ENCODE results near the gene GPANK1.

GPANK1 gene

DNA sequence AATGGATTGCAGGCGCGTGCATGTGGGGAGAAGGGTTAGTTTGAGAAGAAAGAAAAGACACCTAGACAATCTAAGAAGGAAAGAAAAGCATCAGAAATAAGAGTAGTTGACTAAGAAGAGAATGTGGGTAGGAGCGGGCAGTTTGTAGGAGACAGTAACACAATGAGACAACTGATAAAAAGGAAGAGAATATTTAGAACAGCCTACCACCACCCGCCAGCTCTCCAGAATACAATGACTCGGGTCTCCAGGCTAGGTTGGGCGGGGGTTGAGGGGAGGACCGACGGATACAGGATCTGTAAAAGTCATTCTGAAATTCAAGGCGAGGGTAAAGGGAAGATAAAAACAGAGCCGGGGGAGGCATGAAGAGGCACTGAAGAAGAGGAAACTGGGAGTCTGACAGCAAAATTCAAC is 37.6 kb upstream of the GPANK1 start:
- Histone ChIP-seq H3K4me3 (ENCODE audit: low read length) (peak overlapping the region; percentile 93), H3K27me3 (ENCODE audit: insufficient read depth, low read length) (no peaks in the 10 kb centered on the region), H3K4me1 (ENCODE audit: insufficient read depth, low read length) (peaks cover 9% of the 10 kb centered on the region), H2AFZ (ENCODE audit: low read depth, low read length) (peak overlapping the region; percentile 87), H3K36me3 (ENCODE audit: insufficient read depth, low read length) (peaks cover 22% of the 10 kb centered on the region), H3K9me3 (ENCODE audit: low read length) (no peaks in the 10 kb centered on the region)

DNA sequence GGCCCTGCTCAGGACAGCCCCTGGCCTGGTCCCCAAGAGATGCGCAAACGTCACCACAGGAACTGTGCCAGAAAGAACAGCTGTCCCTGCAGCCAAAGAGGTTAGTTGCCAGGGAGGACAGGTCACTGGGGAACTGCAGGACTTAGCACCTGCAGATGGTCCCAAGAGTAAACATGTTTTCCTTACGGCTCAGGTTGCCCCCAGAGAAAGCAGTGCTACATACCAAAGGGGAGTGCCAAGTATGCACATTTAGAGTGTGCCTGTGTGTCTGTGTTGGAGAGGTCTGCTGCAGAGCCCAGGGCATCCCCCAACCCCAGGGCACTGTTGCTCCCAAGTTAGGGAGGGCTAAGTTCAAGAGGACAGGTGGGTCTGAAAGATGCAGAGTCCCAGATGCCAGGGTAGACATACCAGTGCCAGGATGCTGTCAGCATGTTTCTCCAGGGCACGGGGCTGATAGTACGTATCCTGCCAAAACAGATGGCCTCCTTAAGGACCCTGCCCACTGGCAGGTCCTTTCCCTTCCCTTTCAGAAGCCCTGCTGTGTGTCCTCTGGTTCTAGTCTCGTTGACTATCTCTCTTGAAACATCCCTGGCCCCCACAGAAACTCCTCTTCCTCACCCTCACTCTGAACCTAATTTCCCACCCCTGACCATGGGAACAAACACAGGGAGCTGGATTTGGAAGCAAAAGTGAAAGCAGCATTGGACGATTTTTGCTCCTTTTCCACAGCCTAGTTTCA is 37.0 kb upstream of the GPANK1 start:
- no peak overlapping the region for H2AFZ ChIP-seq (ENCODE audit: low read depth, low read length)
- no peaks in the 10 kb centered on the region for H3K27me3 ChIP-seq (ENCODE audit: insufficient read depth, low read length)
- H3K9me3 ChIP-seq (ENCODE audit: low read length), result no peaks in the 10 kb centered on the region
- peak overlapping the region; percentile 93 for H3K4me3 ChIP-seq (ENCODE audit: low read length)
- H3K4me1 ChIP-seq (ENCODE audit: insufficient read depth, low read length), result peaks cover 9% of the 10 kb centered on the region
- peaks cover 26% of the 10 kb centered on the region for H3K36me3 ChIP-seq (ENCODE audit: insufficient read depth, low read length)

DNA sequence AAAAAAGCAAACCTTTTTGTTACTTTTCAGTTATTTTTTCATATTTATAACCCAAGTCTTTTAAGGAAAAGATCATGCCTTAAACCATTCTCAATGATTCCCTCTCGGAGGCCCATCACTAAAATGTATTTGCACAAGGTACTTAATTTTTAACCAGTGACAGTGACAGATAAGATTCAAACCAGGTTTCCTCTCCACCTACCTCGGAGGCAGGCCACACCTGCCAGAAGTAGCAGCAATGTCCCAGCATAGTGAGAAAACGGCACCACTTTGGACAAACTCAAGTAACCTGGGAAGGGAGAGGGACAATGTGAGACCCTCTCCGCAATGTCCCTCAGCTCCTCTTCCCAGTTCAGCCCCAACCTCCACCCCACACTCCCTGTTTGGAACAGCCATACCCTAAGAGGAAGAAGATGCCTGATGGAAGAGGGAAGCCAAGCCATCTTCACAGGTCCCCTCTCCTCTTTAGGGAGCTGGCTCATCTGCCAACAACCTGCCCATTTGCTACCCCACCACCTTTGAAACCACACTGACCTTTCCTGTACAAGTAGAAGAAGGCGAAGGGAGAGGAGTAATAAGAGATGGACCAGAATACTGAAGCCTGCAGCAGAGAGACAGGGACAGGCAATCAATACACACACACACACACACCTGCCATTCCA is 36.1 kb upstream of the GPANK1 start:
- H3K36me3 ChIP-seq (ENCODE audit: insufficient read depth, low read length), result peaks cover 32% of the 10 kb centered on the region
- peaks cover 9% of the 10 kb centered on the region for H3K4me1 ChIP-seq (ENCODE audit: insufficient read depth, low read length)
- H3K4me3 ChIP-seq (ENCODE audit: low read length), result no peak overlapping the region
- H2AFZ ChIP-seq (ENCODE audit: low read depth, low read length), result no peak overlapping the region
- H3K9me3 ChIP-seq (ENCODE audit: low read length), result no peaks in the 10 kb centered on the region
- no peaks in the 10 kb centered on the region for H3K27me3 ChIP-seq (ENCODE audit: insufficient read depth, low read length)

DNA sequence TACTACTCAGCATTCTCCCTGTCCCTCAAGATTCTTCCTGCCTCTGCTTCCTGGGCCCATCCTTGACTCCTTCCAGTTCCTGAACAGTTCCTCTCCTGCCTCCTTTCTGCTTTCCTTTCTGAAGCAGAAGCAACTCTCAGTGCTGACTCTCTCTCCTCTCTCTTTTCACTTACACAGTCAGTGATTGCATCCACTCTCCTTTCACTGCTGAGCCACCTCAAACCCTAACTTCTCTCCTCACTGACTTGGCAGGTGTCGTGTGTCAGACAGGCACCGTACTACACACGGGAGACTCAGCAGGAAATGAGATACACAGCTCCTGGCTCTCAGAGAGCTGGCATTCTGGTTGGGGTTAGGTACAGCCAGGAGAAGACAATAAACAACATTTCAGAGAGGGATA is 32.8 kb upstream of the GPANK1 start:
- peaks cover 56% of the 10 kb centered on the region for H3K36me3 ChIP-seq (ENCODE audit: insufficient read depth, low read length)
- H3K27me3 ChIP-seq (ENCODE audit: insufficient read depth, low read length), result no peaks in the 10 kb centered on the region
- H3K4me3 ChIP-seq (ENCODE audit: low read length), result no peak overlapping the region
- no peaks in the 10 kb centered on the region for H3K9me3 ChIP-seq (ENCODE audit: low read length)
- H3K4me1 ChIP-seq (ENCODE audit: insufficient read depth, low read length), result peaks cover 9% of the 10 kb centered on the region
- H2AFZ ChIP-seq (ENCODE audit: low read depth, low read length), result no peak overlapping the region

DNA sequence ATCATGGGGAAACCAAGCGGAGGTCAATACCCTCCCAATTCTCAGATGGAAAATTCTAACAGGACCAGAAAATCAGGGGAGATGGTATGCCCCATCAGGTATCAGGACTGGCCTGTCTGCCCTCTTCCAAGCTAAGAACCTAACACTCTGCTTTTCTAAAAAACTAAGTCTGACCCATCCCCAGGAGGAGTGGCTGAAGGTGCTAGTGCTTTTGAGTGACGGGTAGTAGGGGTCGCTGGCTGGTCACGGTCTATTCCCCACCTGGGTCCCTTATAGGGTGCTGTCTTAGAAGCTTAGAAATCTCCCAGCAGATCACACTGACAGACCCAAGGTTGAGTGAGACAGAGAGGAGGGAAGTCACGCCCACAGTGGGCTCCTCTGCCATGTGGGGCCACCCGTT is 28.7 kb upstream of the GPANK1 start:
- no peak overlapping the region for H3K4me3 ChIP-seq (ENCODE audit: low read length)
- H3K9me3 ChIP-seq (ENCODE audit: low read length), result no peaks in the 10 kb centered on the region
- no peaks in the 10 kb centered on the region for H3K4me1 ChIP-seq (ENCODE audit: insufficient read depth, low read length)
- no peaks in the 10 kb centered on the region for H3K27me3 ChIP-seq (ENCODE audit: insufficient read depth, low read length)
- H2AFZ ChIP-seq (ENCODE audit: low read depth, low read length), result no peak overlapping the region
- peaks cover 79% of the 10 kb centered on the region for H3K36me3 ChIP-seq (ENCODE audit: insufficient read depth, low read length)

DNA sequence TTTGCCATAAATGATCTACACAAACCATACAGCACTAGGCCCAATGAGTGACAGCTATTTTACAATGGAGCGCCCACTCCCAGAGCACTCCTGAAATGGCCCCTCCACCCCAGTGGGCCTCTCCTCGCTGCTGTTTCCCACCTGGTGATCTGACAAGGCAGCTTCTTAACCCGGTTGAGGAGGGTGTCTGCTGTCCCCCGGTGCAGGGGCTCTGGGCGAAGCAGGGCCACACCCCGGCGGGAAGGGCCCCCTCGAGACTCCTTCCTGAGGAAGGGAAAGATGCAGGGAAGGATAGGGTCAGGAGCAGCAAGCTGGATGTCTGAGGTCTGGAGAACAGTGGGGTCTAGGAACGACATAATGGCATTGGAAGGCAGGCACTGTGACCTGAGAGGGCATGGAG is 28.1 kb upstream of the GPANK1 start:
- H3K4me3 ChIP-seq (ENCODE audit: low read length), result no peak overlapping the region
- H3K36me3 ChIP-seq (ENCODE audit: insufficient read depth, low read length), result peaks cover 82% of the 10 kb centered on the region
- H3K27me3 ChIP-seq (ENCODE audit: insufficient read depth, low read length), result no peaks in the 10 kb centered on the region
- no peaks in the 10 kb centered on the region for H3K9me3 ChIP-seq (ENCODE audit: low read length)
- H3K4me1 ChIP-seq (ENCODE audit: insufficient read depth, low read length), result no peaks in the 10 kb centered on the region
- no peak overlapping the region for H2AFZ ChIP-seq (ENCODE audit: low read depth, low read length)

DNA sequence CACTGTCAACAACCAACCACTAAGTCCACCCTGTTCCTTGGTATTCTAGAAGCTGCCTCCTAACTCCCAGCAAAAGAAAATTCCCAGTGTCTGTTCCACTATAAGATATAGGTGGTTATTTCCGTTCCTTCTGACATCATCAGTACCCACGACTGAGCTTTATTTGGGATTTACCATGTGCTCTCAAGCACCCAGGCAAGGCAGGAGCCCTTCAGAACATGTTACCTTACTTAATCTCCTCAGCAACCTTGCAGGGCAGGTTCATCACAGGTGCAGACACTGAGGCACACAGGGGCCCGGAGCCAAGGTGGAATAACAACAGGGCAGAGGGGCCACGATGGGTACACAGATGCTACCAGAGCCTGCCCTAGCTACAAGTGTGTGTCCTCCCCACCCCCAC is 27.6 kb upstream of the GPANK1 start:
- no peaks in the 10 kb centered on the region for H3K4me1 ChIP-seq (ENCODE audit: insufficient read depth, low read length)
- no peak overlapping the region for H2AFZ ChIP-seq (ENCODE audit: low read depth, low read length)
- H3K27me3 ChIP-seq (ENCODE audit: insufficient read depth, low read length), result no peaks in the 10 kb centered on the region
- H3K9me3 ChIP-seq (ENCODE audit: low read length), result no peaks in the 10 kb centered on the region
- peaks cover 82% of the 10 kb centered on the region for H3K36me3 ChIP-seq (ENCODE audit: insufficient read depth, low read length)
- H3K4me3 ChIP-seq (ENCODE audit: low read length), result no peak overlapping the region

DNA sequence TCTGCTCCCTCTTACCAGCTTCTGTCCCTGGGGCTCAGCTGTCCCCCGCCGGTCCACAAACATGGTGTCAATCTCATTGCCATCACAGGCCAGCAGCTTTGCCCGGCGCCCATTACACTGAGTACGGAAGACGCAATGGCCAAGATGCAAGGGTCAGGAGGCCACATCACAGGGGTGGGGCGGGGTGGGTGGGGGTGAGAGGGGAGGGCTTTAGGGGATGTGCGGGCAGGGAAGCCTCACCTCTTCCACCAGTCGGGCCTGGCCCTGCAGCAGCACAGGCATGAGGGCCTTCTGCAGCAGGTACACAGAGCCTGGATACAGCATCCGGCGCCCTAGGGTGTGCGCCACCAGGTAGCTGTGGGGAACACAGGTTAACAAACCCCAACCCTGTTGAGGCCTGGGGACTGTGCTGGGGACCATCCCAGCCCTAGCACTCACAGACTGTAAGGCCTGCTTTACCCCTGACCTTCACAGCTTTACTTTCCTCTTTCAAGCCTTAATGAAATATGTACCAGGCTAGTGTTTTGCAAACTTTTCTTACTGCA is 26.8 kb upstream of the GPANK1 start:
- Histone ChIP-seq H3K4me1 (ENCODE audit: insufficient read depth, low read length) (no peaks in the 10 kb centered on the region), H3K27me3 (ENCODE audit: insufficient read depth, low read length) (no peaks in the 10 kb centered on the region), H3K36me3 (ENCODE audit: insufficient read depth, low read length) (peaks cover 84% of the 10 kb centered on the region), H2AFZ (ENCODE audit: low read depth, low read length) (no peak overlapping the region), H3K4me3 (ENCODE audit: low read length) (no peak overlapping the region), H3K9me3 (ENCODE audit: low read length) (no peaks in the 10 kb centered on the region)

DNA sequence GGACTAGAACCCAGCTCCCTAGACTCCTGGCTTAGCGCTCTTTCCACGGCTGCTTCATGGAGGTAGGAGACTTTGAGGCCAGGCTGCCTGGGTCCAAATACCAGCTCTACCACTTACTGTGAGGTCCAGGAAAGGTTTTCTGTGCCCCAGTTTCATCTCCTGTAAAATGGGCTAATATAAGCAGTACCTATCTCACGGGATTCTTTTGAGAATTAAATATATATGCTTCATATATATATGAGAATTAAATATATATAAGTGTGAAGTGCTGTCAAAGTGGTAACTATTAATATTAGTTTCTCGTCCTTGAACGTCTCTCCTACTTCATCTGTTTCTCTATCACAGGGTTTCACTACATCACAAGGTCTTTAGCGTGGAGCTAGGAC is 26.3 kb upstream of the GPANK1 start:
- Histone ChIP-seq H3K9me3 (ENCODE audit: low read length) (no peaks in the 10 kb centered on the region), H3K27me3 (ENCODE audit: insufficient read depth, low read length) (no peaks in the 10 kb centered on the region), H3K4me3 (ENCODE audit: low read length) (no peak overlapping the region), H3K4me1 (ENCODE audit: insufficient read depth, low read length) (no peaks in the 10 kb centered on the region), H3K36me3 (ENCODE audit: insufficient read depth, low read length) (peaks cover 86% of the 10 kb centered on the region), H2AFZ (ENCODE audit: low read depth, low read length) (no peak overlapping the region)

DNA sequence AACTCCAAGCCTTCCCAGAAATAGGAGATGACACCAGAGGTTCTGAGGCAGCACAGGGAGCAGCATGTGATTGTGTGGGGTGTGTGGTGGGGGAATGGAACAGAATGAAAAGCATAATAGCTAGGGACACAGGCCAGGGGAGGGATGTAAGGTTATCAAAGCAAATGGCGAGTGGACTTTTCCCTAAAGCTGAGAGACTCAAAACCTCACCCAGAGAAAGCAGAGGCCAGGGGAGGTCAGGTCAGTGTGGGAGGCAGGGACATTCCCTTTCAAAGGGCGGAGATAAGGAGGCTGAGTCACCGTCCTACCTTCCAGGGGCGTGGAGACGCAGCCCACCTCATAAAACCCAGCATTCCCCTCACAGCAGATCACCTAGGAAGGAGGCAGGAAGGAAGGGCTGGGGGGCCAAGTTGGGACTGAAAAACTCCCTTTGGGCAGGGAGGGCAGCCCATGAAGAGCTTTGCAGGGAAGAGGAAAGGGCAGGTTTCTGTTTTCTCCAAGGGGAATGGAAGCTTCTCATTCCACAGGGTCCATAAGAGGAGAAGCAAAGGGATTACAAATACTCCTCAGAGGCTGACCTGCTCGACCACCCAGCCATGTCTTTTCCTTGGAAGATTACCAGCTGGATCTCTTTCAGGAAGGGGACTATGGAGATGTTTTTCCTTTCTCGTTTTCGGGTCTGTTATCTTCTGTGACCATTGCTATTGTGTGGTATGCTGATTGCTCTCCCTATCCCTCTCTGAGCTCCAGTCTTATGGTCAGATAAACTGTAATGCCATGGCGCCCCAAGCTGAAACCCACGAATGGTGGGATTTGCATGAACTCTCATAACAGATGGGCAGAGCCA is 25.7 kb upstream of the GPANK1 start:
- H3K36me3 ChIP-seq (ENCODE audit: insufficient read depth, low read length), result peaks cover 88% of the 10 kb centered on the region

DNA sequence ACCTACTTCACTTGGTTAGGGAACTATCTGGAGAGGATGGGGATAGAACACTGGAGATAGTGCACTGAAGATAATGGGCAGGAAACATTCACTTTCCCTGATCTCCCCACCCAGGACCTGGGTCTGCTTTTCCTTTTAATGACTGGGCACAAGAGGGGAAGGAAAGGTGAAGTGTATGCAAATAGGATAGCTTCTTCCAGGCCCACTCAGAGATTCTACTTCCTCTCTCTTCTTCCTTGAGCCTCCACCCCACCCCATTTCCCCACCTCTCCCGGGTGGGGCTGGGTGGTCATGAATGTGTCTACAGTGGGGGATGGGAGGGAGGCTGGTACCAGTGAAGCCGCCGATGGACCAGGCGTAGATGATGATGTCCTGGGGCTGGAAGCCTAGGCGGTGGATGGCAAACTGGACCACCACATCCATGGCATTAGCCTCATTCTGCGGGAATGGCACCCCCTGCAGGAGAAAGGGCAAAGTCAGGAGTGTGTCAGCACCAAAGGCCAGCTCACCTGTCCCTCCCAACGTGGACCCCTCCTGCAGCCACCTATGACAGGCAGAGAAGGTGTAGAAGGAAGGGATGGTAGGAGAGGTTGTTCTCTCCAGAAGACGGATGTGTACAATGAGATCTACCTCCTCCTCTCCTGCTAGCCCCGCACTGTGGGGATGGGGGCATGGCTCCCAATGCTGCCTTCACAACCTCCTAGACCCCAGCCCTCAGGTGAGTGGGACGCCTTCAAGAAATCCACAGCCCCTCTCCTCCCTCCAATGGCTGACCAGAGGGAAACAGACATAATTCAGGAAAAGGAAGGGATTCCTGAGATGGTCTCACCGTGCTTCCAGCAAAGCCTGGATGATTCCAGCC is 24.7 kb upstream of the GPANK1 start:
- no peaks in the 10 kb centered on the region for H3K4me1 ChIP-seq (ENCODE audit: insufficient read depth, low read length)
- peaks cover 84% of the 10 kb centered on the region for H3K36me3 ChIP-seq (ENCODE audit: insufficient read depth, low read length)
- no peaks in the 10 kb centered on the region for H3K9me3 ChIP-seq (ENCODE audit: low read length)
- H2AFZ ChIP-seq (ENCODE audit: low read depth, low read length), result no peak overlapping the region
- no peak overlapping the region for H3K4me3 ChIP-seq (ENCODE audit: low read length)
- H3K27me3 ChIP-seq (ENCODE audit: insufficient read depth, low read length), result no peaks in the 10 kb centered on the region

More for the DNA sequence above, 25.7 kb upstream of the GPANK1 start:
- Histone ChIP-seq H3K4me3 (ENCODE audit: low read length) (no peak overlapping the region), H3K9me3 (ENCODE audit: low read length) (no peaks in the 10 kb centered on the region), H3K4me1 (ENCODE audit: insufficient read depth, low read length) (no peaks in the 10 kb centered on the region), H2AFZ (ENCODE audit: low read depth, low read length) (no peak overlapping the region), H3K27me3 (ENCODE audit: insufficient read depth, low read length) (no peaks in the 10 kb centered on the region)

DNA sequence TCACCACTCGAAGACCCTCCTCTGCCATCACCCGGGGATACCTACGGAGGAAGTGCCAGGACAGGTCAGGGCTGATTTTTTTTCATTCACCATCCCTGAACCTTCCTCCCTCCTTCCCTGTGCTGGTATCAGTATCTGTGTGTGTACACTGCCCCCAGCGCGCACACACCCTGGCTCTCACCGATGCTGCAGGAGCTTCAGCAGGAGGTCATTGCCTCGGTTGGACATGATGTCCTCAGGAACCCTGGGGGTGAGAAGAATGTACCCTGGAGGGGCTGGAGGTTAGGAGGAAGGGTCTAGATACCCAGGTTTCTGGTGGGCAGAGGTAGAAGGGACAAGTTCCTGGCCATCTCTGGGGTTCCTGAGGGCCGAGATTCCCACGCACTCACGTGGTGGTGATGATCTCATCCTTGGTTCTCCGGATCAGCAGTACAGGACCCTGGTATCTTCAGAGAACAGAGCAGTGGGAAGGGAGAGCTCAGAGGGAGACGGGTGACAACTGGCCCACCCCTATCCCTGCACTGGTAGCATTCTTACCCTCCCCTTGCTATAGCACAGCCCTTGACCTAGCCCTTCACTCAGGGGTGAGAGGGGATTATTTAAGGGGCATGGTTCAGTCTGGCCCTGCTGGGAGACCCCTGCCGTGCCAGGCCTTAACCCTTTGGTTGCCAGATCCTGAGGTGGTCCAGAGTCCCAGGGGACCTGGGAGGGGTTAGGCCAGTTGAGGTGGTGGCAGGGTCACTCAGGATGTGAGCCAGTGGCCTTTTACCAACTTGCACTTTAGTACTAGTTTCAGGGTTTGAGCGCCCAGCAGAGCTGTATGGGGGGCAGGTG is 23.3 kb upstream of the GPANK1 start:
- Histone ChIP-seq H3K9me3 (ENCODE audit: low read length) (peaks cover 2% of the 10 kb centered on the region), H3K36me3 (ENCODE audit: insufficient read depth, low read length) (peaks cover 85% of the 10 kb centered on the region), H3K27me3 (ENCODE audit: insufficient read depth, low read length) (no peaks in the 10 kb centered on the region), H3K4me1 (ENCODE audit: insufficient read depth, low read length) (no peaks in the 10 kb centered on the region), H2AFZ (ENCODE audit: low read depth, low read length) (no peak overlapping the region), H3K4me3 (ENCODE audit: low read length) (no peak overlapping the region)

Measured in neuron (in vitro differentiated cells).